Endothelial cell of coronary artery (primary cell): ENCODE data around the gene MBIP. TPM values are rescaled to one million over a fixed set of nuclear protein-coding genes. Genes with fewer than 3 reads are reported as not detected.

Experiments
- total RNA-seq: library from RNA; depleted of rRNA; stranded (reverse); fragments of >200 nt; gene quantifications from 2 replicates; pipeline ENCODE4 v1.2.3, GENCODE V29; 2014

The MBIP gene
- total RNA-seq: 4.7 and 7.2 TPM in 2 replicates

DNA sequence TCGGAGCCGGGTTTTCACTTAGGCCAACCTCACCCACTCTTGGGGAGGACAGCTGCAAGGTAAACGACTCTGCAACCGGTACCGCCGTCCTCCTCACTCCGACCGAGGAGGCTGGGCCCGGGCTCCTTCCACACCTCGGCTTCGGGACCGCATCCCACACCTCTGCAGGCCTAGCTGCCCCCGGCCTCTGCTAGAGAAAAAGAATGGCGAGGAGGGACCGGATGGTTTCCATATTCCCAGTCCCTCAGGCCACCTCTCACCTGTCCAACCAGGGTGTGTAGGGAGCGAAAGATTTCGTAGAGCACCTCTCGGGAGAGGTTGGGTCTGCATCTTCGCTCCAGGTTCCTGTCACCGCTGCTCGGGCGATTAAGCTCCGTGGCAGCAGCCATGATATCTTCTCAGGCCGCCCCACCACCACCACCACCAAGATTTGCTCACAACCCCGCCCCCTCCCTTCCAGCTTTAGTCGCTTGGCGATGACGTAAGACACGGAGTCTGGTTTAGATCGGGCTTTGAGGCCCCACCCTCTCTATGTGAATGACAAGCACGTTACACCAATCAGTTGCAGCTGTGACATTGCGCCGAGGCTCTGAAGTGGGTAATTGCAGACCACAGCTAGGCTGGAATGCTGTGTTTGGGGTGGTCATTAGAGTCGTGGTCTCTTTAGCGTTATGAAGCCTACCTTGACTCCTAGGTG lies at the start of gene MBIP:
Gene MBIP, minus strand, starts transcription at position 438 of the 697 bp plus-strand sequence. Its CDS starts 49 bp downstream, at position 389.

Other genes starting within 250 kb of the MBIP start
- gene PTCSC3, start 143.9 kb downstream of the MBIP start, total RNA-seq: not detected in 2 replicates
- gene NKX2-1, start 199.6 kb upstream of the MBIP start, total RNA-seq: not detected in 2 replicates